Upper lobe of left lung (tissue), 6 donors: Measurements from ENCODE around the gene SUPT3H. TPM values are rescaled to one million over a fixed set of nuclear protein-coding genes. Genes with fewer than 3 reads are reported as not detected.
"Not testable (repeated sequence)": the region's sequence is repeated elsewhere in the genome, so short reads cannot be mapped to it uniquely, and the experiment has no call there.

Source experiments
- ATAC-seq, 2 donors: fragments of 200-7000 bp; cut with Tn5 transposase; one replicate each; pipeline ENCODE4 v1.9.1; 2022; ENCODE audit warnings: mild to moderate bottlenecking in 2 of 2, moderate library complexity in 2 of 2; ENCODE audit not compliant: low FRiP score in 2 of 2
- DNase-seq, 2 donors: peaks; one replicate each; pipeline ENCODE4 v3.0.0-alpha.2; 2019 to 2020
- H3K27ac ChIP-seq, 4 donors: fragments of 200-600 bp; sonication (generic); one replicate each; pipeline ENCODE4 v1.5.1; 2016 to 2019
- H3K27me3 ChIP-seq, 4 donors: fragments of 200-600 bp; sonication (generic); one replicate each; pipeline ENCODE4 v1.5.1; 2017 to 2019
- H3K36me3 ChIP-seq, 4 donors: fragments of 200-600 bp; sonication (generic); one replicate each; pipeline ENCODE4 v1.5.1; 2016 to 2019
- H3K4me1 ChIP-seq, 4 donors: fragments of 200-600 bp; sonication (generic); one replicate each; pipeline ENCODE4 v1.5.1; 2018 to 2019
- H3K4me3 ChIP-seq, 4 donors: fragments of 200-600 bp; sonication (generic); one replicate each; pipeline ENCODE4 v1.5.1; 2017 to 2019; ENCODE audit warnings: mild to moderate bottlenecking in 2 of 4, moderate library complexity in 1 of 4
- H3K9me3 ChIP-seq, 4 donors: fragments of 200-600 bp; sonication (generic); one replicate each; pipeline ENCODE4 v1.5.1; 2018 to 2019
- EP300 ChIP-seq, 4 donors: sonication (generic); formaldehyde crosslinking; IDR thresholded peaks; one replicate each; pipeline ENCODE4 v1.5.1; 2017; ENCODE audit warnings: antibody characterized with exemption in 4 of 4, control low read depth in 2 of 4
- POLR2A ChIP-seq, 4 donors: fragments of 450-650 bp; IDR thresholded peaks; one replicate each; pipeline ENCODE4 v1.5.1; 2016 to 2017; ENCODE audit warnings: antibody characterized with exemption in 4 of 4, mild to moderate bottlenecking in 2 of 4
- POLR2AphosphoS5 ChIP-seq, 2 donors: sonication (generic); formaldehyde crosslinking; IDR thresholded peaks; one replicate each; pipeline ENCODE4 v1.5.1; 2017; ENCODE audit warnings: antibody characterized with exemption in 2 of 2
- WGBS, 2 donors: methylation state at CpG; one replicate each; pipeline ENCODE4 v1.1.5; 2017 to 2018; 5-methylcytosine and 5-hydroxymethylcytosine counted together
- total RNA-seq, 6 donors: library from RNA; depleted of rRNA in 4 of 6; stranded (reverse); fragments of >200 nt in 4 of 6; gene quantifications; one replicate each; pipeline versions ENCODE4 v1.1.0 to v1.2.1, GENCODE V29; 2016 to 2021
- TF ChIP-seq, protein P1 (sequence below), 6 experiments: fragments of 450-650 bp in 4 of 6; fragments of 200-600 bp in 2 of 6; sonication (generic) in 2 of 6; IDR thresholded peaks; one replicate each; pipeline ENCODE4 v1.5.1; 2016 to 2019; ENCODE audit warnings: antibody characterized with exemption in 6 of 6
- donor health status: DM: no; HTN: no; CAD: no; lungs with moderate emphysema.
- donor health status: DM: no; HTN: yes; CAD: no; lungs with severe emphysema.

Gene SUPT3H
- total RNA-seq, 6 donors from 2014 or later: 6.4 to 45.1 (median 8.9) TPM

GRCh38 chr6:45044510-45045252 is 333.1 kb downstream of the SUPT3H start:
- Histone ChIP-seq H3K27ac (no peak overlapping the region), H3K27me3 (no peaks in the 10 kb centered on the region), H3K36me3 (no peaks in the 10 kb centered on the region), H3K4me3 (no peak overlapping the region), H3K4me1 (no peaks in the 10 kb centered on the region), H3K9me3 (no peaks in the 10 kb centered on the region)
- no peak for DNase-seq
- TF ChIP-seq, protein P1, sequence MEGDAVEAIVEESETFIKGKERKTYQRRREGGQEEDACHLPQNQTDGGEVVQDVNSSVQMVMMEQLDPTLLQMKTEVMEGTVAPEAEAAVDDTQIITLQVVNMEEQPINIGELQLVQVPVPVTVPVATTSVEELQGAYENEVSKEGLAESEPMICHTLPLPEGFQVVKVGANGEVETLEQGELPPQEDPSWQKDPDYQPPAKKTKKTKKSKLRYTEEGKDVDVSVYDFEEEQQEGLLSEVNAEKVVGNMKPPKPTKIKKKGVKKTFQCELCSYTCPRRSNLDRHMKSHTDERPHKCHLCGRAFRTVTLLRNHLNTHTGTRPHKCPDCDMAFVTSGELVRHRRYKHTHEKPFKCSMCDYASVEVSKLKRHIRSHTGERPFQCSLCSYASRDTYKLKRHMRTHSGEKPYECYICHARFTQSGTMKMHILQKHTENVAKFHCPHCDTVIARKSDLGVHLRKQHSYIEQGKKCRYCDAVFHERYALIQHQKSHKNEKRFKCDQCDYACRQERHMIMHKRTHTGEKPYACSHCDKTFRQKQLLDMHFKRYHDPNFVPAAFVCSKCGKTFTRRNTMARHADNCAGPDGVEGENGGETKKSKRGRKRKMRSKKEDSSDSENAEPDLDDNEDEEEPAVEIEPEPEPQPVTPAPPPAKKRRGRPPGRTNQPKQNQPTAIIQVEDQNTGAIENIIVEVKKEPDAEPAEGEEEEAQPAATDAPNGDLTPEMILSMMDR (IDR thresholded peaks at IDR 0.05): no peak
- TF ChIP-seq POLR2AphosphoS5 (IDR thresholded peaks at IDR 0.05): no peak
- TF ChIP-seq EP300 (IDR thresholded peaks at IDR 0.05): no peak
- no peak for TF ChIP-seq POLR2A (IDR thresholded peaks at IDR 0.05)
- whole genome bisulfite sequencing, 2 donors: 90 to 96% methylated on average over 2 of the region's 2 CpGs
- no peak for ATAC-seq

- WGBS, 2 donors: 86 to 89% methylated on average over 2 of the region's 2 CpGs
- no peak overlapping the region for H3K4me3 ChIP-seq
- TF ChIP-seq POLR2A (IDR thresholded peaks at IDR 0.05) (no peak), EP300 (IDR thresholded peaks at IDR 0.05) (no peak), POLR2AphosphoS5 (IDR thresholded peaks at IDR 0.05) (no peak)
- TF ChIP-seq, protein P1 (IDR thresholded peaks at IDR 0.05): no peak
- no peaks in the 10 kb centered on the region for H3K36me3 ChIP-seq
- no peak overlapping the region for H3K27ac ChIP-seq
- H3K4me1 ChIP-seq: no peaks in the 10 kb centered on the region
- no peaks in the 10 kb centered on the region for H3K27me3 ChIP-seq
- ATAC-seq: no peak
- no peaks in the 10 kb centered on the region for H3K9me3 ChIP-seq
- DNase-seq: no peak
These were observed 333.6 kb downstream of the SUPT3H start for GRCh38 chr6:45044086-45044485.

DNA sequence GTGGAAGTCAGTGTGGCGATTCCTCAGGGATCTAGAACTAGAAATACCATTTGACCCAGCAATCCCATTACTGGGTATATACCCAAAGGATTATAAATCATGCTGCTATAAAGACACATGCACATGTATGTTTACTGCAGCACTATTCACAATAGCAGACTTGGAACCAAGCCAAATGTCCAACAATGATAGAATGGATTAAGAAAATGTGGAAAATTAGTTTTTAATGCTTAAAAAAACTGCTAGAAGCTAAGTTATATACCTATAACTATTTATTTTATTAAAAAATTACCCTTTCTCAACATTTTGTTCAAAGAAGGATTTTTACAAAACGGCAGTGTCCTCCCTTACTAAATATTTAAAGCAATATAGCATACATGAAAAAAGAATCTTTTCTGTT is 335.1 kb downstream of the SUPT3H start:
- DNase-seq, H3K4me1 ChIP-seq, H3K36me3 ChIP-seq, H3K27me3 ChIP-seq, H3K27ac ChIP-seq, H3K4me3 ChIP-seq, ATAC-seq, H3K9me3 ChIP-seq: not testable (repeated sequence)
- WGBS, 2 donors: 82 to 92% methylated on average over 2 of the region's 2 CpGs

DNA sequence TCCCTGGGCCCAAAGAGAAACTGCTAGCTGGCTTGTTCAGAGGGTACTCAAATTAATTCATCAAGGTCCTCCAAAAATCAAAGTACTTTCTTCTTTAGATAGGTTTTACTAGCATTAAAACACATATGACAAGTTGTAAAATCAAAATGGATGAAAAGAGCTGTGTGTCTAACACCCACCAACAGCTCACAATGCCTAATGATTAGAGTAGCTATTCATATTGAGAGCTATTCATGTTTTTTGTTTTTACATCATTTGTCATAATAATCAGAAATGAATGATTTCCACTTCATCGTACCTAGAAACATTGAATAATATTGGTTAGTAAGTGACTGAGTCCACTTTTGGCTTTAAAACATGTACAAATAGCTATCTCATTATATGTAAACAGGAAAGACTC is 339.5 kb downstream of the SUPT3H start:
- TF ChIP-seq EP300 (IDR thresholded peaks at IDR 0.05) (no peak), POLR2A (IDR thresholded peaks at IDR 0.05) (no peak), POLR2AphosphoS5 (IDR thresholded peaks at IDR 0.05) (no peak)
- TF ChIP-seq, protein P1 (IDR thresholded peaks at IDR 0.05): no peak
- DNase-seq (no peak), ATAC-seq (no peak)
- no peaks in the 10 kb centered on the region for H3K9me3 ChIP-seq
- H3K4me3 ChIP-seq: no peak overlapping the region
- H3K27me3 ChIP-seq: no peaks in the 10 kb centered on the region
- H3K4me1 ChIP-seq: no peaks in the 10 kb centered on the region
- no peaks in the 10 kb centered on the region for H3K36me3 ChIP-seq
- H3K27ac ChIP-seq: no peak overlapping the region
- 56 to 59% methylated on average over 1 of the region's 1 CpG for WGBS, 2 donors

DNA sequence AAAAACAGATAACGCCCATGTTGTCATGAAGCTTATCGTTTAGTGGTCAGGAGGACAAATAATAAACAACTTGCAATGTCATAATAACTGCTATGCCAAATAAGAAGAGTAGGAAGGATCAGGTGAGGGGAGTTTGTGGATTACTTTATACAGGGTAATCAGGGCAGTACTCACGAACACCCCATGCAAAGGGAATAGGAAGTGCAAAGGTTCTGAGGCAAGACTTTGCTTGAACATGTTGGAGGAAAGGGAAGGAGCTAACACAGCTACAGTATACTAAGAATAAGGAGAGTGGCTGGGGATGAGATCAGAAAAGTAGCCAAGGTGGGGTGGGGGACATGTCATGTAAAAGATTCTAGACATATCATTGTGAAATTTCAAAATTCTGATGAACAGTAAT is 341.6 kb downstream of the SUPT3H start:
- no peaks in the 10 kb centered on the region for H3K4me1 ChIP-seq
- DNase-seq (no peak), ATAC-seq (no peak)
- no peak overlapping the region for H3K4me3 ChIP-seq
- H3K36me3 ChIP-seq: no peaks in the 10 kb centered on the region
- 89 to 92% methylated on average over 3 of the region's 3 CpGs for WGBS, 2 donors
- no peak overlapping the region for H3K27ac ChIP-seq
- no peaks in the 10 kb centered on the region for H3K9me3 ChIP-seq
- TF ChIP-seq POLR2A (IDR thresholded peaks at IDR 0.05) (no peak), POLR2AphosphoS5 (IDR thresholded peaks at IDR 0.05) (no peak), EP300 (IDR thresholded peaks at IDR 0.05) (no peak)
- TF ChIP-seq, protein P1 (IDR thresholded peaks at IDR 0.05): no peak
- H3K27me3 ChIP-seq: no peaks in the 10 kb centered on the region
